Sigmoid colon (tissue), 4 donors: Measurements from ENCODE around the gene MPP3.

Experiments
- EP300 ChIP-seq, 4 donors: sonication (generic); formaldehyde crosslinking; IDR thresholded peaks; one replicate each; pipeline ENCODE4 v1.6.1; 2017; ENCODE audit warnings: antibody characterized with exemption in 4 of 4
- POLR2A ChIP-seq, 2 donors: fragments of 450-650 bp; IDR thresholded peaks; one replicate each; pipeline ENCODE4 v1.6.1; 2016; ENCODE audit warnings: antibody characterized with exemption in 2 of 2, mild to moderate bottlenecking in 2 of 2, moderate library complexity in 2 of 2
- POLR2AphosphoS5 ChIP-seq, 4 donors: sonication (generic); formaldehyde crosslinking; IDR thresholded peaks; one replicate each; pipeline ENCODE4 v1.6.1; 2017; ENCODE audit warnings: antibody characterized with exemption in 4 of 4
- TF ChIP-seq, protein P1 (sequence below), 4 experiments: fragments of 450-650 bp in 3 of 4; fragments of 200-600 bp in 1 of 4; IDR thresholded peaks; one replicate each; pipeline ENCODE4 v1.5.1; 2016 to 2019; ENCODE audit warnings: antibody characterized with exemption in 4 of 4, mild to moderate bottlenecking in 3 of 4, moderate library complexity in 2 of 4

DNA sequence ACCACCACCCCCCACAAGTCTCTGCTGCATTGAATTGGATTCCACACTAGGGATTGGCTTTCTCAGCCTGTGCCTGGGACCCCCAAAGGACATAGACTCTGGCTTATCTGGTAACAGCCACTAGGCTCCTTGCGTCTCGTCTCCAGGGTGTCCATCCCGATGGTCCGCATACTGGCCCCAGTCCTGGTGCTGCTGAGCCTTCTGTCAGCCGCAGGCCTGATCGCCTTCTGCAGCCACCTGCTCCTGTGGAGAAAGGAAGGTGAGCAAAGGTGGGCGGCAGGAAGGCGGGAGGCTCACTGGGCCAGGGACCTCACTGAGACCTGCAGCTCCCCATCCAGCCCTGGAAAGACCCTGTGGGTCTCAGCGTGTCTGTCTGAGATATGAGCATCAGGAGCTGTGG lies 22.1 kb upstream of the MPP3 start:
- TF ChIP-seq, protein P1, sequence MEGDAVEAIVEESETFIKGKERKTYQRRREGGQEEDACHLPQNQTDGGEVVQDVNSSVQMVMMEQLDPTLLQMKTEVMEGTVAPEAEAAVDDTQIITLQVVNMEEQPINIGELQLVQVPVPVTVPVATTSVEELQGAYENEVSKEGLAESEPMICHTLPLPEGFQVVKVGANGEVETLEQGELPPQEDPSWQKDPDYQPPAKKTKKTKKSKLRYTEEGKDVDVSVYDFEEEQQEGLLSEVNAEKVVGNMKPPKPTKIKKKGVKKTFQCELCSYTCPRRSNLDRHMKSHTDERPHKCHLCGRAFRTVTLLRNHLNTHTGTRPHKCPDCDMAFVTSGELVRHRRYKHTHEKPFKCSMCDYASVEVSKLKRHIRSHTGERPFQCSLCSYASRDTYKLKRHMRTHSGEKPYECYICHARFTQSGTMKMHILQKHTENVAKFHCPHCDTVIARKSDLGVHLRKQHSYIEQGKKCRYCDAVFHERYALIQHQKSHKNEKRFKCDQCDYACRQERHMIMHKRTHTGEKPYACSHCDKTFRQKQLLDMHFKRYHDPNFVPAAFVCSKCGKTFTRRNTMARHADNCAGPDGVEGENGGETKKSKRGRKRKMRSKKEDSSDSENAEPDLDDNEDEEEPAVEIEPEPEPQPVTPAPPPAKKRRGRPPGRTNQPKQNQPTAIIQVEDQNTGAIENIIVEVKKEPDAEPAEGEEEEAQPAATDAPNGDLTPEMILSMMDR (IDR thresholded peaks at IDR 0.05) = no peak
- TF ChIP-seq POLR2A (IDR thresholded peaks at IDR 0.05) (no peak), POLR2AphosphoS5 (IDR thresholded peaks at IDR 0.05) (no peak), EP300 (IDR thresholded peaks at IDR 0.05) (no peak)
